Fibroblast of the aortic adventitia (primary cell): ENCODE results near the gene SLC35E2B. TPM values are rescaled to one million over a fixed set of nuclear protein-coding genes. Genes with fewer than 3 reads are reported as not detected.

ENCODE experiments used
- DNase-seq: peaks from one replicate; pipeline ENCODE4 v3.0.0-alpha.2; 2010; ENCODE audit warnings: low read depth
- H3K4me3 ChIP-seq: 2 replicates; pipeline ENCODE4 v1.5.1; 2011; ENCODE audit warnings: low read depth, mild to moderate bottlenecking, control low read depth, low read length, moderate library complexity
- CTCF ChIP-seq: IDR thresholded peaks from 2 replicates; pipeline ENCODE4 v1.5.1; 2011; ENCODE audit warnings: mild to moderate bottlenecking, low read length, control low read depth, inconsistent platforms; ENCODE audit not compliant: insufficient read depth
- total RNA-seq: library from RNA; depleted of rRNA; stranded (reverse); fragments of >200 nt; gene quantifications from 2 replicates; pipeline ENCODE4 v1.2.3, GENCODE V29; 2012; ENCODE audit warnings: low replicate concordance

The SLC35E2B gene
- total RNA-seq, 1 donor, result 54.8 TPM

GRCh38 chr1:1610796-1611195 is 81.8 kb downstream of the SLC35E2B start:
- TF ChIP-seq CTCF, result no peak
- H3K4me3 ChIP-seq, result no peak overlapping the region
- DNase-seq, result no peak

GRCh38 chr1:1609822-1610485 is 82.6 kb downstream of the SLC35E2B start:
- no peak for TF ChIP-seq CTCF
- no peak for DNase-seq
- H3K4me3 ChIP-seq, result no peak overlapping the region

Other genes with a start within 250 kb of the SLC35E2B start
- under 0.01 TPM in 1 of 2 replicates, not detected in the other for gene ATAD3C, start 243.1 kb downstream of the SLC35E2B start, total RNA-seq
- 5.2 and 15.7 TPM in 2 replicates for gene ATAD3B, start 221.0 kb downstream of the SLC35E2B start, total RNA-seq
- gene ATAD3A, start 180.6 kb downstream of the SLC35E2B start, total RNA-seq, result 28.0 and 35.6 TPM in 2 replicates
- 0.82 and 3.6 TPM in 2 replicates for gene TMEM240, start 152.2 kb downstream of the SLC35E2B start, total RNA-seq
- 42.8 and 78.2 TPM in 2 replicates for gene SSU72, start 117.9 kb downstream of the SLC35E2B start, total RNA-seq
- gene FNDC10, start 92.7 kb downstream of the SLC35E2B start, total RNA-seq, result 4.5 and 5.9 TPM in 2 replicates
- 37.7 and 62.1 TPM in 2 replicates for gene MIB2, start 77.3 kb downstream of the SLC35E2B start, total RNA-seq
- 13.5 and 35.2 TPM in 2 replicates for gene MMP23B, start 60.6 kb downstream of the SLC35E2B start, total RNA-seq
- 10.5 and 21.6 TPM in 2 replicates for gene CDK11B, start 33.8 kb downstream of the SLC35E2B start, total RNA-seq
- 9.8 and 26.5 TPM in 2 replicates for gene CDK11A, start 31.6 kb upstream of the SLC35E2B start, total RNA-seq
- gene NADK, start 85.7 kb upstream of the SLC35E2B start, total RNA-seq, result 38.6 and 45.6 TPM in 2 replicates
- gene GNB1, start 198.3 kb upstream of the SLC35E2B start, total RNA-seq, result 71.6 and 108 TPM in 2 replicates
- gene CALML6, start 222.5 kb upstream of the SLC35E2B start, total RNA-seq, result 0.36 and 0.49 TPM in 2 replicates
- 0.72 TPM in 1 of 2 replicates, not detected in the other for gene TMEM52, start 226.5 kb upstream of the SLC35E2B start, total RNA-seq